ENCODE measurements around the gene LRCH4.

DNA sequence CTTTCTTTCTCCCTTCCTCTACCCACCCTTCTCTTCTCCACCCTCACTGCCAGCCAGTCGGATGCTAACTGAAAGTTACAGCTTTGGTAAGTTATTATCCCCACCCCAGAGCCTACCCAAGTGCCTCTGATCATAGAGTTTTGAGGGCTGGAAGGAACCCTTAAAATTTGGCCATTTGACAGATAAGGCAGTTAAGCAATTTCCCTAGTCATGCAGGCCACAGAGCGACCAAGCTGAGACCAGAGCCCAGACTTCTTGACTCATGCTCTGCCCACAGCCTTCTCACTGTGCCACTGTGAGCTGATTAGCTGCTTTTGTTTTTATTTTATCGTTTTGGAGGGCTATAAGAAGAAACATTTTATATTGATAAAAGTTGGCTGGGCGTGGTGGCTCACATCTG lies 29.4 kb downstream of the LRCH4 start:
- TF ChIP-seq POLR2A (IDR thresholded peaks at IDR 0.05) = no peak
- no peak for TF ChIP-seq POLR2AphosphoS5 (IDR thresholded peaks at IDR 0.05)

Data from upper lobe of left lung (tissue), 4 donors.